OCI-LY1 (cell line): ENCODE measurements around the gene COL20A1.

Experiments used
- H2AFZ ChIP-seq: fragments of 200-600 bp; sonication (generic), shearing (Covaris generic); 2 replicates; pipeline ENCODE4 v1.6.0; 2014; ENCODE audit warnings: antibody characterized with exemption, mild to moderate bottlenecking, low read length
- H3F3A ChIP-seq: fragments of 200-600 bp; sonication (generic), shearing (Covaris generic); 2 replicates; pipeline ENCODE4 v1.6.0; 2014; ENCODE audit warnings: mild to moderate bottlenecking, antibody characterized with exemption, low read length, moderate library complexity; ENCODE audit not compliant: insufficient read depth
- H3K27ac ChIP-seq: fragments of 200-600 bp; sonication (generic); 2 replicates; pipeline ENCODE4 v1.5.1; 2014; ENCODE audit warnings: low read length, mixed run types, mild to moderate bottlenecking, low read depth; ENCODE audit not compliant: poor library complexity, severe bottlenecking
- H3K27me3 ChIP-seq: fragments of 200-600 bp; sonication (generic); 2 replicates; pipeline ENCODE4 v1.6.0; 2014; ENCODE audit warnings: antibody characterized with exemption, mild to moderate bottlenecking, low read length, moderate library complexity; ENCODE audit not compliant: insufficient read depth
- H3K36me3 ChIP-seq: fragments of 200-600 bp; sonication (generic); 2 replicates; pipeline ENCODE4 v1.6.1; 2014; ENCODE audit warnings: mild to moderate bottlenecking, antibody characterized with exemption, low read length, moderate library complexity, mixed read lengths; ENCODE audit not compliant: insufficient read depth
- H3K4me1 ChIP-seq: fragments of 200-600 bp; sonication (generic); 2 replicates; pipeline ENCODE4 v1.5.1; 2014; ENCODE audit warnings: mild to moderate bottlenecking, low read length, moderate library complexity; ENCODE audit not compliant: insufficient read depth, severe bottlenecking
- H3K4me2 ChIP-seq: fragments of 200-600 bp; sonication (generic), shearing (Covaris generic); 2 replicates; pipeline ENCODE4 v1.6.1; 2014; ENCODE audit warnings: low read length
- H3K4me3 ChIP-seq: fragments of 200-600 bp; sonication (generic); 2 replicates; pipeline ENCODE4 v1.5.1; 2014; ENCODE audit warnings: low read length, low read depth, mild to moderate bottlenecking, mixed read lengths; ENCODE audit not compliant: poor library complexity, severe bottlenecking
- H3K79me2 ChIP-seq: fragments of 200-600 bp; shearing (Covaris generic); 2 replicates; pipeline ENCODE4 v1.6.1; 2016; ENCODE audit warnings: mixed run types, low read length, mixed read lengths; ENCODE audit not compliant: insufficient read depth
- H3K9ac ChIP-seq: fragments of 200-600 bp; sonication (generic), shearing (Covaris generic); 2 replicates; pipeline ENCODE4 v1.6.1; 2014; ENCODE audit warnings: mild to moderate bottlenecking, low read length, mixed read lengths
- H3K9me2 ChIP-seq: fragments of 200-600 bp; sonication (generic), shearing (Covaris generic); 2 replicates; pipeline ENCODE4 v1.6.1; 2014; ENCODE audit warnings: low read depth, mild to moderate bottlenecking, low read length, mixed read lengths
- H3K9me3 ChIP-seq: fragments of 200-600 bp; shearing (Covaris generic); 2 replicates; pipeline ENCODE4 v1.6.1; 2014; ENCODE audit warnings: low read length, mixed read lengths
- H4K20me1 ChIP-seq: fragments of 200-600 bp; sonication (generic), shearing (Covaris generic); 2 replicates; pipeline ENCODE4 v1.6.0; 2016; ENCODE audit warnings: mild to moderate bottlenecking, low read length; ENCODE audit not compliant: insufficient read depth
- CTCF ChIP-seq: fragments of 200-600 bp; sonication (generic), shearing (Covaris generic); IDR thresholded peaks from 2 replicates; pipeline ENCODE4 v1.5.1; 2017; ENCODE audit warnings: mild to moderate bottlenecking, antibody characterized with exemption, low read length, moderate library complexity, mixed read lengths
- EZH2 ChIP-seq: fragments of 200-600 bp; sonication (generic), shearing (Covaris generic); IDR thresholded peaks from 2 replicates; pipeline ENCODE4 v1.8.0; 2017; ENCODE audit warnings: borderline replicate concordance, mixed run types, mild to moderate bottlenecking, antibody characterized with exemption, low read length, moderate library complexity, mixed read lengths

COL20A1 gene

GRCh38 chr20:63357921-63358905 is 65.2 kb downstream of the COL20A1 start:
- no peaks in the 10 kb centered on the region for H3K9me3 ChIP-seq
- H3K9ac ChIP-seq, result no peak overlapping the region
- H3K4me3 ChIP-seq, result no peak overlapping the region
- TF ChIP-seq CTCF (no peak), EZH2 (no peak)
- H3K27ac ChIP-seq, result no peak overlapping the region
- H3K27me3 ChIP-seq, result 0 out of 2 replicates have a peak, but pooled peaks cover 3% of the 10 kb centered on the region
- H3K36me3 ChIP-seq, result no peaks in the 10 kb centered on the region
- H3K79me2 ChIP-seq, result no peaks in the 10 kb centered on the region
- no peak overlapping the region for H3K4me2 ChIP-seq
- H2AFZ ChIP-seq, result no peak overlapping the region
- no peaks in the 10 kb centered on the region for H3K4me1 ChIP-seq
- no peaks in the 10 kb centered on the region for H4K20me1 ChIP-seq
- no peaks in the 10 kb centered on the region for H3K9me2 ChIP-seq
- no peaks in the 10 kb centered on the region for H3F3A ChIP-seq

- no peaks in the 10 kb centered on the region for H3K4me1 ChIP-seq
- no peak overlapping the region for H3K9ac ChIP-seq
- H4K20me1 ChIP-seq, result no peaks in the 10 kb centered on the region
Observed at GRCh38 chr20:63359164-63359934, 66.4 kb downstream of the COL20A1 start.

GRCh38 chr20:63359937-63360849 is 67.2 kb downstream of the COL20A1 start:
- Histone ChIP-seq H3K27ac (no peak overlapping the region), H3K9me3 (no peaks in the 10 kb centered on the region), H2AFZ (no peak overlapping the region), H3K79me2 (no peaks in the 10 kb centered on the region), H3K4me2 (no peak overlapping the region), H3K9ac (no peak overlapping the region), H3K27me3 (0 out of 2 replicates have a peak, but pooled peaks cover 3% of the 10 kb centered on the region), H3K9me2 (no peaks in the 10 kb centered on the region), H3K4me1 (no peaks in the 10 kb centered on the region), H3F3A (no peaks in the 10 kb centered on the region), H3K36me3 (no peaks in the 10 kb centered on the region), H3K4me3 (no peak overlapping the region), H4K20me1 (no peaks in the 10 kb centered on the region)
- TF ChIP-seq CTCF (no peak), EZH2 (no peak)

More at GRCh38 chr20:63359164-63359934, 66.4 kb downstream of the COL20A1 start:
- H3K9me3 ChIP-seq, result no peaks in the 10 kb centered on the region
- H3K27me3 ChIP-seq, result 0 out of 2 replicates have a peak, but pooled peaks cover 3% of the 10 kb centered on the region
- no peaks in the 10 kb centered on the region for H3K36me3 ChIP-seq
- H3K4me2 ChIP-seq, result no peak overlapping the region
- H3K4me3 ChIP-seq, result no peak overlapping the region
- H3F3A ChIP-seq, result no peaks in the 10 kb centered on the region
- no peaks in the 10 kb centered on the region for H3K79me2 ChIP-seq
- no peak overlapping the region for H2AFZ ChIP-seq
- no peak overlapping the region for H3K27ac ChIP-seq
- H3K9me2 ChIP-seq, result no peaks in the 10 kb centered on the region
- TF ChIP-seq EZH2, result no peak
